ENCODE measurements around the gene BANK1.

GRCh38 chr4:101888472-101888871, 97.9 kb downstream of the BANK1 start:
- TF ChIP-seq CTCF (tag by site-specific recombination; IDR thresholded peaks at IDR 0.05) (no peak), ZBTB20 (tag by site-specific recombination; IDR thresholded peaks at IDR 0.05) (no peak), OVOL3 (tag by site-specific recombination; IDR thresholded peaks at IDR 0.05) (no peak), BCL6B (tag by site-specific recombination; IDR thresholded peaks at IDR 0.05) (no peak), ZNF324 (tag by site-specific recombination; IDR thresholded peaks at IDR 0.05) (no peak), ZNF555 (tag by site-specific recombination; conservative IDR thresholded peaks at IDR 0.05) (no peak)

All from HEK293 (cell line).